GM15510 (cell line): ENCODE results near the gene CEP41.

Experiments used
- POLR2A ChIP-seq: IDR thresholded peaks from 3 replicates; pipeline ENCODE4 v1.6.1; 2011; ENCODE audit warnings: borderline replicate concordance; ENCODE audit not compliant: insufficient read length; ENCODE audit errors: extremely low read depth

CEP41 gene

GRCh38 chr7:130409712-130410072 is 31.1 kb downstream of the CEP41 start:
- TF ChIP-seq POLR2A: no peak

- no peak for TF ChIP-seq POLR2A
Observed at GRCh38 chr7:130409067-130409711, 31.6 kb downstream of the CEP41 start.

GRCh38 chr7:130405003-130405402 is 35.8 kb downstream of the CEP41 start:
- TF ChIP-seq POLR2A: no peak

- no peak for TF ChIP-seq POLR2A
Observed at GRCh38 chr7:130401578-130401977, 39.2 kb downstream of the CEP41 start.

GRCh38 chr7:130401101-130401500 is 39.7 kb downstream of the CEP41 start:
- TF ChIP-seq POLR2A: no peak

GRCh38 chr7:130400120-130400572 is 40.7 kb downstream of the CEP41 start:
- TF ChIP-seq POLR2A: no peak

- no peak for TF ChIP-seq POLR2A
Observed at GRCh38 chr7:130398526-130399090, 42.2 kb downstream of the CEP41 start.

- no peak for TF ChIP-seq POLR2A
Observed at GRCh38 chr7:130397758-130398073, 43.1 kb downstream of the CEP41 start.

GRCh38 chr7:130397051-130397757 is 43.6 kb downstream of the CEP41 start:
- no peak for TF ChIP-seq POLR2A

GRCh38 chr7:130396109-130396508 is 44.7 kb downstream of the CEP41 start:
- TF ChIP-seq POLR2A: no peak

GRCh38 chr7:130395421-130395820 is 45.4 kb downstream of the CEP41 start:
- no peak for TF ChIP-seq POLR2A

- TF ChIP-seq POLR2A: no peak
Observed at GRCh38 chr7:130394421-130395195, 46.2 kb downstream of the CEP41 start.

- TF ChIP-seq POLR2A: no peak
Observed at GRCh38 chr7:130393841-130394411, 46.9 kb downstream of the CEP41 start.

- TF ChIP-seq POLR2A: no peak
Observed at GRCh38 chr7:130393101-130393561, 47.7 kb downstream of the CEP41 start.

GRCh38 chr7:130390486-130390885 is 50.3 kb downstream of the CEP41 start:
- TF ChIP-seq POLR2A: no peak

GRCh38 chr7:130388671-130389070 is 52.1 kb downstream of the CEP41 start:
- no peak for TF ChIP-seq POLR2A
